Thymus (tissue), 11 donors: Measurements from ENCODE around the gene MAGI2. TPM values are rescaled to one million over a fixed set of nuclear protein-coding genes. Genes with fewer than 3 reads are reported as not detected.

ENCODE experiments used
- DNase-seq, 9 donors: peaks; one replicate each; pipeline ENCODE4 v3.0.0-alpha.2; 2013; ENCODE audit warnings: low spot score in 9 of 9, low read depth in 6 of 9, missing footprints in 1 of 9
- H3K27ac ChIP-seq, 2 donors: one replicate each; pipeline ENCODE4 v1.5.1; 2013; ENCODE audit warnings: control low read depth in 1 of 2, low read depth in 1 of 2, low read length in 1 of 2, mild to moderate bottlenecking in 1 of 2, moderate library complexity in 1 of 2
- H3K27me3 ChIP-seq, 2 donors: one replicate each; pipeline ENCODE4 v1.5.1; 2013; ENCODE audit warnings: low read length in 1 of 2; ENCODE audit not compliant: control insufficient read depth in 2 of 2, insufficient read depth in 1 of 2
- H3K36me3 ChIP-seq, 2 donors: one replicate each; pipeline ENCODE4 v1.5.1; 2013; ENCODE audit warnings: low read length in 1 of 2, mild to moderate bottlenecking in 1 of 2, moderate library complexity in 1 of 2; ENCODE audit not compliant: control insufficient read depth in 2 of 2, insufficient read depth in 2 of 2
- H3K4me1 ChIP-seq, 2 donors: one replicate each; pipeline ENCODE4 v1.5.1; 2013; ENCODE audit warnings: low read length in 2 of 2; ENCODE audit not compliant: control insufficient read depth in 2 of 2, insufficient read depth in 2 of 2
- H3K4me3 ChIP-seq, 2 donors: one replicate each; pipeline ENCODE4 v1.5.1; 2013; ENCODE audit warnings: low read length in 2 of 2, control low read depth in 1 of 2, mild to moderate bottlenecking in 1 of 2
- H3K9me3 ChIP-seq, 2 donors: one replicate each; pipeline ENCODE4 v1.5.1; 2013; ENCODE audit warnings: low read length in 1 of 2, mild to moderate bottlenecking in 1 of 2; ENCODE audit not compliant: control insufficient read depth in 2 of 2, insufficient read depth in 1 of 2
- WGBS: extraction: QIAGEN DNeasy Blood & Tissue Kit; methylation state at CpG from one replicate; pipeline ENCODE4 v1.1.7; 2013; 5-methylcytosine and 5-hydroxymethylcytosine counted together
- polyA plus RNA-seq: library from polyadenylated mRNA; stranded (reverse); fragments of 200-250 nt; gene quantifications from one replicate; pipeline ENCODE4 v1.2.3, GENCODE V29; 2013
- total RNA-seq: library from RNA; stranded (reverse); fragments of 120-200 nt; gene quantifications from one replicate; pipeline ENCODE4 v1.2.4, GENCODE V29; 2013
- donor health status: healthy.

Gene MAGI2
- total and polyA plus RNA-seq, 2 donors, result 0.42 to 1.7 TPM

DNA sequence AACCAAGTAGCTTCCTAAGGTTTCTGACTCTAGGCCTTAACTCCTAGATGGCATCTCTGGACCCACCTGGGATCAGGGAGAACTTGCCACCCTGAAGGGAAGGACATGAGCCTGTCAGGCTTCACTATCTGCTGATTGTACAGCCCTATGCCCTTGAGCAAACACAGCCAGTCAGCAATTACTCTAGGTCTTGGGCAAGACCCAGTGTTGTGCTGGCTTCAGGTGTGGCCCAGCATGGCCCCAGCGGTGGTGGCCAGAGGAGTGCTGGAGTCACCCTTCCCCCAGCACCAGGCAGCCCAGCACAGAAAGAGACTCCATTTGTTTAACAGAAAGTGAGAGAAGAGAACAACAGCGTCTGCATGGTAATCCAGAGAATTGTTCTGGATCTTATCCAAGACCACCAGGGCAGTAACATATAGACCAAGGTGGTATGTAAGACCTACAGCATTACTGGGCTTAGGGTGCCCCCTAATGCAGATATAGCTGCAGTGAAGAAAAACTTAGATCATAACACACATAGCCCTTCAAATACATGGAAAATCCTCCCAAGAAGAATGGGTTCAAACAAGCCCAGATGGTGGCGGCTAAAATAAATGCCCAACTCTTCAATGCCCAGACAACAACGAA, 207.7 kb downstream of the MAGI2 start:
- no peak for DNase-seq
- Histone ChIP-seq H3K27me3 (no peaks in the 10 kb centered on the region), H3K4me1 (no peaks in the 10 kb centered on the region), H3K27ac (no peak overlapping the region), H3K36me3 (no peaks in the 10 kb centered on the region), H3K9me3 (no peaks in the 10 kb centered on the region), H3K4me3 (no peak overlapping the region)
- WGBS, result 94% methylated on average over 4 of the region's 4 CpGs

- DNase-seq, result no peak
- H3K27ac ChIP-seq, result no peak overlapping the region
- H3K9me3 ChIP-seq, result no peaks in the 10 kb centered on the region
Measured at GRCh38 chr7:79244482-79244881, 209.0 kb downstream of the MAGI2 start.

GRCh38 chr7:79241288-79242060, 212.0 kb downstream of the MAGI2 start:
- H3K27ac ChIP-seq, result no peak overlapping the region
- no peak for DNase-seq
- H3K4me1 ChIP-seq, result no peaks in the 10 kb centered on the region
- H3K27me3 ChIP-seq, result no peaks in the 10 kb centered on the region
- H3K4me3 ChIP-seq, result no peak overlapping the region
- 100% methylated on average over 1 of the region's 1 CpG for WGBS
- H3K36me3 ChIP-seq, result no peaks in the 10 kb centered on the region
- H3K9me3 ChIP-seq, result no peaks in the 10 kb centered on the region

More at GRCh38 chr7:79244482-79244881, 209.0 kb downstream of the MAGI2 start:
- H3K4me1 ChIP-seq, result no peaks in the 10 kb centered on the region
- H3K36me3 ChIP-seq, result no peaks in the 10 kb centered on the region
- no peaks in the 10 kb centered on the region for H3K27me3 ChIP-seq
- WGBS, result 89% methylated on average over 1 of the region's 1 CpG
- no peak overlapping the region for H3K4me3 ChIP-seq

DNA sequence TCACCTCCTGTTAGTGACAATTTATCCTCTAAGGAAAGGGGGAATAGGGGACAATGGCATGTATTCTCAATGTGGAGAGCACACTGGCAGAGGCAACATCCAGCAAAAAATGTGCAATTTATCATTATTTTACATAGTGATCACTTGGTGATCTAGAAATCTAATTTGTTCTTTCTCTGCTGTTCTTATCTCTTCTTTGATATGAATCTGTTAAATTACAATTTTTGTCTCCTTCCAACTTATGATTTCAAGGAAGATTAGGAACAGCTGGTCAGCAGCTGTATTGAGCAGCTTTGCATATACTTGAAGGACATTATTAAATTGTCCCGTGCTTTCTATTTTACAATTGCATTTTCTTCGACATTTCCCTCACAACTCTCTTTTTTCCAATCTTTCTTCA, 213.1 kb downstream of the MAGI2 start:
- no peaks in the 10 kb centered on the region for H3K27me3 ChIP-seq
- no peaks in the 10 kb centered on the region for H3K9me3 ChIP-seq
- 93% methylated on average over 2 of the region's 2 CpGs for WGBS
- H3K36me3 ChIP-seq, result no peaks in the 10 kb centered on the region
- no peak overlapping the region for H3K4me3 ChIP-seq
- no peak for DNase-seq
- no peaks in the 10 kb centered on the region for H3K4me1 ChIP-seq
- no peak overlapping the region for H3K27ac ChIP-seq

DNA sequence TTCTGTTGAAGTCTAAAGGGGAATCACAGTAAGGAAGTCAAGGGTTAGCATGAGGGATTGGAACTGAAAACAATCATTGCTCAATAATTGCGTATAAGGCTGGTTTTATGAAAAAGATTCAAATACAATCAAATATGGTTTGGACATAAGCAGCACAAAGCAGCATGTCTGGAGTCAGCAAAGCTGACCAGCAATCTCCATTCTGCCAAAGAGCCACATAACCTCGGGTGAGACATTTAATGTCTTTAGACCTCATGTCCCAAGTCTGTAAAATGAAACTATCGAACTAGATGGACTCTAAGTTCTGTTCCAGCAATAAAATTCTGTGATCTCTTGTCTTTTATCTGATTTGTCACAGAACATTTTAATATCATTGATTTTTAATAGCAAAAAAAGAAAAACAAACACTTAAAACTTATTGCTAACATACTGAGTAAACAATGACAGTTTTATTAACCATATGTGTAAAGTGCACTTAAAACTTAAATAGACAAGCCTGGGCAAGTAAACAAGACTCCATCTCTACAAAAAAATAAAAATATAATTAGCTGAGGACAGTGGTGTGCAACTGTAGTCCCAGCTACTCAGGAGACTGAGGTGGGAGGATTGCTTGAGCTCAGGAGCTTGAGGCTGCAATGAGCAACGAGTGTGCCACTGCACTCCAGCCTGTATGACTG, 217.0 kb downstream of the MAGI2 start:
- 89% methylated on average over 4 of the region's 4 CpGs for WGBS
- no peak for DNase-seq
- H3K4me3 ChIP-seq, result no peak overlapping the region

DNA sequence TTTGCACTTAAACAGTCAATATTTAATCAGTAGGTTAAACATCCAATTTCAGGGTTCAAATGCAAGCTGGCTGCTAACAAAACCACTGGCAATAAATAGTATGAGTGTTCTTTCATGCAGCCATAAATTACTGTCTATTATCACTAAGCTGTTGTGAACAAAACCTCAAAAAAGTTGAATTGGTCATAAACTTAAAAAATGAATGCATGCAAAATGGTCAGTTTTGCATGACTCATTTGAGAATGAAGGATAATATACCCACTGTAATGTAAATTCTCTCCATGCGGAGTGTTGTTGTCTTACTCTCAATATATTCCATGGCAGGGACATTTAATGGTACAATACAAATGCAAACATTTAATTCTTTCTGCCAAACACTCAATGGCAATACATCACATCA, 226.4 kb downstream of the MAGI2 start:
- no peaks in the 10 kb centered on the region for H3K9me3 ChIP-seq
- H3K27ac ChIP-seq, result no peak overlapping the region
- no peak for DNase-seq
- no peaks in the 10 kb centered on the region for H3K36me3 ChIP-seq
- H3K27me3 ChIP-seq, result no peaks in the 10 kb centered on the region
- 93% methylated on average over 1 of the region's 1 CpG for WGBS
- H3K4me3 ChIP-seq, result no peak overlapping the region
- H3K4me1 ChIP-seq, result no peaks in the 10 kb centered on the region

More for the DNA sequence above, 217.0 kb downstream of the MAGI2 start:
- no peaks in the 10 kb centered on the region for H3K9me3 ChIP-seq
- no peaks in the 10 kb centered on the region for H3K36me3 ChIP-seq
- no peak overlapping the region for H3K27ac ChIP-seq
- H3K27me3 ChIP-seq, result no peaks in the 10 kb centered on the region
- no peaks in the 10 kb centered on the region for H3K4me1 ChIP-seq

DNA sequence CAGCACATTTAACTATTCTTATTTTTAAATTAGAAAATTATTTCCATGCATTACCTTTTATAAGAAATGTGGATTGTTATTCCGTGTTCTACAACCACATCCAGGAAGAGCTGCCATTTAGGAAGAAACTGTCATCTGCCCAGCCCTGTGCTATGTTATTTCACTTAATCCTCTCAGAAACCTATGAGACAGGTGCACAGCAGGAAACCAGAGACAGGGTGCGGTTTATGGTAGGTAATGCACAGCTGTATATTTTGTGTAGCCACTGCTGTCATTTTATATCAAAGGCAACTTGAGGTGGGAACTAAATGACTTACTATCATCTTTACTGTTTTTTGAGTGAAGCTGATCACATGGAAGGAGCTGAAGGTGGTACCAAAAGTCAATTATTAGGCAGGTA, 232.3 kb downstream of the MAGI2 start:
- H3K36me3 ChIP-seq, result no peaks in the 10 kb centered on the region
- no peaks in the 10 kb centered on the region for H3K4me1 ChIP-seq
- H3K27ac ChIP-seq, result no peak overlapping the region
- no peaks in the 10 kb centered on the region for H3K9me3 ChIP-seq
- 96% methylated on average over 2 of the region's 2 CpGs for WGBS
- no peak for DNase-seq
- H3K4me3 ChIP-seq, result no peak overlapping the region
- H3K27me3 ChIP-seq, result no peaks in the 10 kb centered on the region

DNA sequence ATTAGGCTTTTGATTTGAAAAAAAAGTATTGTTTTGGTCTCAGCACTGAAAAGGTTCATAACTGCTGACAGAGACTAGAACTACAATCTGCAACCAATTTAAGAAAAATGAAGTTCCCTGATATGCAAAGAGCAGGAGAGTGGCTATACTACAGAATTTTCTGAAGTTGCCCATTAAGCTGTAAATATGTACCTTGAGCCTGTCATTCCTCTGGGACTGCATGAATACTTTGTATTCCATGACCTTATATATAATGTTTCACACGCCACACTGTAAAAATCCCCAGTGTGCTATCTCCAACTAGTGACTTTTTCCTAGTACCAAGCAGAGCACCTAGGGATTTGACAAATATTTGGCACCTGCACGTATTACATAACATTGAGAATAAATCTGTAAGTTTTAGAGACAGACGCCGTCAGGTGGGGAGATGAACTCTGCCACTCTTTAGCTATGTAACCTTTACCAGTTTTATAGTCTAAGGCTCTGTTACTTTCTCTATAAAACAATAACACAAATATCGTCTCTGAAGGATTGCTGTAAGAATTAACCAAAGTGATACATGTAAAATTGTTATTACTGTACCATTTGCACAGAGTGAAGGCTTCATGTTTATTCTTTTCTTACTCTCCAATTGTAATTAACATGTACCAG, 235.4 kb downstream of the MAGI2 start:
- Histone ChIP-seq H3K4me3 (no peak overlapping the region), H3K27me3 (no peaks in the 10 kb centered on the region), H3K4me1 (no peaks in the 10 kb centered on the region), H3K36me3 (no peaks in the 10 kb centered on the region), H3K27ac (no peak overlapping the region), H3K9me3 (no peaks in the 10 kb centered on the region)
- DNase-seq, result no peak
- WGBS, result 96% methylated on average over 5 of the region's 5 CpGs

DNA sequence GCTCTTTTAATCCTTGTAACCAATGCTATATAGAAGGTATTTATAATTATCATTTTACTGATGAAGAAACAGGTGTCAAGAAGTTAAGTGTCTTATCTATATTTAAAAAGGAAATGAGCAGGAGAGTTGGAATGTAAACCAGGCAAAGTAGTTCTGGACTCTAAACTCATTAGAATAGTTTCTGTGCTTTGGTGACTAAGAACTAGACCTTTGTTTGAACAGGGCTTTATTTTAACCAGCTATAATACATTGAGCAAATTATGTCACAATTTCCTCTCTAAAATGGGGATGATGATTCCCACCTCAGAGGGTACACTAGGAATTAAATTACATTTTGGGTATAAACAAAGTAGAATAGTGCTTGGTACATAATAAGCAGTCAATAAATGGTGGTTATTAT, 236.0 kb downstream of the MAGI2 start:
- H3K4me1 ChIP-seq, result no peaks in the 10 kb centered on the region
- DNase-seq, result no peak
- H3K36me3 ChIP-seq, result no peaks in the 10 kb centered on the region
- no peaks in the 10 kb centered on the region for H3K27me3 ChIP-seq
- no peak overlapping the region for H3K27ac ChIP-seq
- H3K4me3 ChIP-seq, result no peak overlapping the region
- H3K9me3 ChIP-seq, result no peaks in the 10 kb centered on the region
